Measurements from ENCODE around the gene WNT10A. TPM values are rescaled to one million over a fixed set of nuclear protein-coding genes. Genes with fewer than 3 reads are reported as not detected.

Gene WNT10A
- total and polyA plus RNA-seq, 2 of the 8 experiments (the other 6 are each of a cell fraction or from before 2014, with no cell fraction given): 0.05 TPM; not detected in 1

DNA sequence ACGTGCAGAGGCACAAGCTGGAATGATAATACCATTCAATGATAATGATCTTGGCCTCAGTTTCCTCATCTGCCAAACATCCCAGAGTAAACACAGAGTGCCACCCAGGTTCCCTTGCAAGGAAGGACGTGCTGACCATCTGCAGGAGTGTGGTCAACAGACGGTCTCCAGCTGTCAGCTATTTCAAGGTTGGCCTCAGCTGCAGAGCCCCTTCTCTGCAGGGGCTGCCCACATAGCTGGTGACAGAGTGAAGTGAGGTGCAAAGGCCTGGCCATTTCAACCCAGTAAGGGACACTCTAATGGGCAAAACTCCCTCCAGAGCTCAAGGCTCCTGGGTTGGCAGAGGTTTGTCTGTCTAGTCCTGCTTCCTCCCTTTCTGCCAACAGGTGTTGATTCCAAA lies 29.4 kb upstream of the WNT10A start:
- Histone ChIP-seq H2BK120ac (replicated peaks; ENCODE audit: low read depth, low read length) (no peak overlapping the region), H3K27me3 (replicated peaks in 1 of 4; ENCODE audit: control insufficient read depth in 3 of 4, extremely low read depth in 1 of 4, insufficient read depth in 3 of 4, low read length in 3 of 4) (peaks cover 31 to 40% (median 34%) of the 10 kb centered on the region in 4 experiments), H3K14ac (ENCODE audit: insufficient read length) (no peak overlapping the region), H2BK12ac (ENCODE audit: low read depth, low read length) (no peak overlapping the region), H3K18ac (ENCODE audit: extremely low read depth, low read length) (no peak overlapping the region), H3K9ac (replicated peaks in 1 of 4; ENCODE audit: extremely low read depth in 1 of 4, low read depth in 3 of 4, low read length in 3 of 4) (no peak overlapping the region), H3K27ac (ENCODE audit: low read depth, low read length) (no peak overlapping the region), H3K4me2 (ENCODE audit: insufficient read depth in 1 of 2, low read depth in 2 of 2, low read length in 2 of 2) (no peak overlapping the region), H3K4ac (replicated peaks; ENCODE audit: insufficient read length, low read depth, low read length) (no peak overlapping the region), H3K56ac (replicated peaks; ENCODE audit: insufficient read length, low read depth, low read length) (no peak overlapping the region), H2BK15ac (ENCODE audit: low read length) (no peak overlapping the region), H2AK5ac (ENCODE audit: low read depth, low read length) (no peak overlapping the region), H4K5ac (ENCODE audit: insufficient read length, low read depth, low read length) (no peak overlapping the region), H4K91ac (replicated peaks; ENCODE audit: insufficient read length, low read length) (no peak overlapping the region), H3K79me2 (ENCODE audit: control insufficient read depth in 1 of 2, insufficient read depth in 2 of 2, low read length in 2 of 2) (no peaks in the 10 kb centered on the region), H3K4me3 (ENCODE audit: extremely low read depth in 1 of 4, insufficient read depth in 2 of 4, low read depth in 3 of 4, low read length in 4 of 4) (no peak overlapping the region), H4K20me1 (replicated peaks in 1 of 2; ENCODE audit: control insufficient read depth in 1 of 2, insufficient read depth in 2 of 2, low read length in 2 of 2) (no peaks in the 10 kb centered on the region), H3K36me3 (ENCODE audit: control insufficient read depth in 2 of 4, insufficient read depth in 4 of 4, low read length in 3 of 4) (no peaks in the 10 kb centered on the region), H3K4me1 (replicated peaks in 1 of 4; ENCODE audit: control insufficient read depth in 3 of 4, insufficient read depth in 4 of 4, low read length in 3 of 4) (peaks cover 10 to 20% (median 13%) of the 10 kb centered on the region in 4 experiments), H3K9me3 (ENCODE audit: insufficient read depth in 2 of 2, low read depth in 1 of 2, low read length in 1 of 2) (no peaks in the 10 kb centered on the region), H2BK5ac (ENCODE audit: low read depth, low read length) (no peak overlapping the region), H3K23me2 (ENCODE audit: low read depth, low read length) (no peaks in the 10 kb centered on the region), H3K79me1 (ENCODE audit: low read depth, low read length) (no peaks in the 10 kb centered on the region), H2AFZ (ENCODE audit: low read length) (no peak overlapping the region), H4K8ac (ENCODE audit: extremely low read depth, insufficient read depth, low read length) (no peak overlapping the region), H3K23ac (ENCODE audit: insufficient read length) (no peak overlapping the region), H2BK20ac (ENCODE audit: low read length) (no peak overlapping the region)
- POLR2A ChIA-PET (ENCODE audit: partially characterized antibody): no interaction called here
- 71% methylated on average over 3 of the region's 3 CpGs; no CpG with 5 or more reads in 1 of the 2 experiments for WGBS, 2 experiments (ENCODE audit: extremely low coverage in 1 of 2, insufficient coverage in 1 of 2, insufficient read length in 1 of 2, insufficient replicate concordance in 2 of 2, low coverage in 1 of 2, low lambda C conversion rate in 2 of 2, missing lambda C conversion rate in 1 of 2)
- DNase-seq (ENCODE audit: low read depth in 1 of 2, low spot score in 2 of 2) (no peak), FAIRE-seq (no peak)
- CTCF ChIA-PET (ENCODE audit: partially characterized antibody): interaction anchor here (0.6 to 7.5 kb wide), 18 partner anchors 10 to 224 kb away, joined by 3 to 93 read pairs (median 10); no protein-coding TSS in a partner anchor
- TF ChIP-seq SP4 (IDR thresholded peaks at IDR 0.05; ENCODE audit: low read length) (no peak), ZNF274 (IDR thresholded peaks at IDR 0.05; ENCODE audit: borderline replicate concordance, extremely low read depth, low read length) (no peak), ASH2L (IDR thresholded peaks at IDR 0.05; ENCODE audit: low read length) (no peak), SIX5 (IDR thresholded peaks at IDR 0.05; ENCODE audit: low read depth, low read length) (no peak), SP2 (IDR thresholded peaks at IDR 0.05; ENCODE audit: low read length) (no peak), CEBPB (IDR thresholded peaks at IDR 0.05; ENCODE audit: low read depth, low read length) (no peak), SRF (IDR thresholded peaks at IDR 0.05; ENCODE audit: low read depth, low read length) (no peak), CTBP2 (IDR thresholded peaks at IDR 0.05; ENCODE audit: borderline replicate concordance, insufficient read depth, insufficient read length, low read length) (no peak), EP300 (IDR thresholded peaks at IDR 0.05; ENCODE audit: borderline replicate concordance in 1 of 2, low read depth in 2 of 2, low read length in 2 of 2) (no peak)
- TF ChIP-seq, protein P1, sequence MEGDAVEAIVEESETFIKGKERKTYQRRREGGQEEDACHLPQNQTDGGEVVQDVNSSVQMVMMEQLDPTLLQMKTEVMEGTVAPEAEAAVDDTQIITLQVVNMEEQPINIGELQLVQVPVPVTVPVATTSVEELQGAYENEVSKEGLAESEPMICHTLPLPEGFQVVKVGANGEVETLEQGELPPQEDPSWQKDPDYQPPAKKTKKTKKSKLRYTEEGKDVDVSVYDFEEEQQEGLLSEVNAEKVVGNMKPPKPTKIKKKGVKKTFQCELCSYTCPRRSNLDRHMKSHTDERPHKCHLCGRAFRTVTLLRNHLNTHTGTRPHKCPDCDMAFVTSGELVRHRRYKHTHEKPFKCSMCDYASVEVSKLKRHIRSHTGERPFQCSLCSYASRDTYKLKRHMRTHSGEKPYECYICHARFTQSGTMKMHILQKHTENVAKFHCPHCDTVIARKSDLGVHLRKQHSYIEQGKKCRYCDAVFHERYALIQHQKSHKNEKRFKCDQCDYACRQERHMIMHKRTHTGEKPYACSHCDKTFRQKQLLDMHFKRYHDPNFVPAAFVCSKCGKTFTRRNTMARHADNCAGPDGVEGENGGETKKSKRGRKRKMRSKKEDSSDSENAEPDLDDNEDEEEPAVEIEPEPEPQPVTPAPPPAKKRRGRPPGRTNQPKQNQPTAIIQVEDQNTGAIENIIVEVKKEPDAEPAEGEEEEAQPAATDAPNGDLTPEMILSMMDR (IDR thresholded peaks at IDR 0.05; ENCODE audit: control extremely low read depth in 1 of 3, insufficient read depth in 1 of 3, low read depth in 1 of 3, low read length in 3 of 3): no peak

All from H1 (cell line).